HG03520 (cell line): ENCODE measurements around the gene DCUN1D2.
"Not testable (repeated sequence)": the region's sequence is repeated elsewhere in the genome, so short reads cannot be mapped to it uniquely, and the experiment has no call there.

Source experiments
- ATAC-seq: cut with Tn5 transposase; IDR thresholded peaks from one replicate; pipeline ENCODE4 v1.9.1; 2021; ENCODE audit warnings: mild to moderate bottlenecking, moderate library complexity; ENCODE audit not compliant: unreplicated experiment

Gene DCUN1D2

DNA sequence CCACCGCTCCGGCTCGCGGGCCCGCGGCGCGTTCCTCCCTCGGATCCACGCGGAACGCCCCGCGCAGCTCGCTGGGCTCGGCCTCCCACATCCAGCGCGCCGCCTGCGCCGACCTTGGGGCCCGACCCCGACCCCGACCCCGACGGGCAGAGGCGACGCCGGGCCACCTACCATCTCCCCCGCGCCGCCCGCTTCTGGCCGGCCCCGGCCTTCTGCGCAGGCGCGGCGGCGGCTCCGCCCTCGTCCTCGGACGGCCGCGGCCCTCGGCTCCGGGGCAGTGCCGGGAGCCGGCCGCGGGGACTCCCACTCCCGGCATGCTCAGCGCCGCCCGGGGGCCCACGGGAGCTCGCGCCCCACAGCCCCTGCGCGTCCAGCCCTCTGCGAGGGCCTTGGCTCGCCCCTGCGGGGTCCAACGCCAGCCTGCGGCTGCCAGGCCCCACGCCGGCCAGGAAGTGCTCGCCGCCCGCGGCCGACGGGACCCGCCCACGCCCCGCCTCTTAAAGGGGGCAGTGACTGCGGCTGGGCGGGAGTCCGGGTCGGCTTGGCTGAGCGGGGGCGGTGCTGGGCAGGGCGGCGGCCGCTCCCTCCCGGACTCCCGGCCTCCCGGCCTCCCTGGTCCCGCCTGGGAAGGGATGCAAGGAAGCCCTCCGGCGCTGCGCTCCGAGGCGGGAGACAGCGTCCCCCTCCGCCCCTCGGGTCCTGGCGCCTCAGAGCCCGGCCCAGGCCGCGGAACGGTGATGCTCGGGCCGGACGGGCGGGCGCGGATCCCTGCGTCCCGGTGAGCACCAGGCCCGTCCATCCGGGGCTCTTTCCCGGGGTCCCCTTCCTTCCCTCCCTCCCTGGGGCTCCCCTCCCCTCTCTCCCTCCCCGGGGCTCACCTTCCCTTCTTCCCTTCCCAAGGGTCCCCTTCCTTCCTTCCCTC, at the start of gene DCUN1D2:
TSS of gene DCUN1D2 (minus strand) at position 216 of the 922 bp plus-strand sequence. CDS start at position 174, 42 bp downstream.
- ATAC-seq: peak; percentile 67

DNA sequence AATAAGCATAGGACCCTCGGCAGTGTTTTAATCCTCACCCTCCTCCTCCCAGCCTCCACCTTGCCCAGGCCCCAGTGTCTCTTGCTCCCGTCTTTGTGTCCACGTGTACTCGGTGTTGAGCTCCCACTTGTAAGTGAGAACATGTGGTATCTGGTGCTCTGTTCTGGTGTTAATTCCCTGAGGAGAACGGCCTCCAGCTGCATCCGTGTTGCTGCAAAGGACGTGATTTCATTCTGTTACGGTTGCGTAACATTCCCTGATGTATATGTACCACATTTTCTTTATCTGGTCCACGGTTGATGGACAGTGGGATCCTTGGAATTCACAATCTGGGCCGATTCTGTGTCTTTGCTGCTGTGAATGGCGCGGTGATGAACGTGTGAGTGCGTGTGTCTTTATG, 49.3 kb upstream of the DCUN1D2 start:
- no peak for ATAC-seq

- no peak for ATAC-seq
Measured at GRCh38 chr13:113539176-113539575, 48.7 kb upstream of the DCUN1D2 start.

- ATAC-seq: no peak
Measured at GRCh38 chr13:113538689-113539058, 48.2 kb upstream of the DCUN1D2 start.

DNA sequence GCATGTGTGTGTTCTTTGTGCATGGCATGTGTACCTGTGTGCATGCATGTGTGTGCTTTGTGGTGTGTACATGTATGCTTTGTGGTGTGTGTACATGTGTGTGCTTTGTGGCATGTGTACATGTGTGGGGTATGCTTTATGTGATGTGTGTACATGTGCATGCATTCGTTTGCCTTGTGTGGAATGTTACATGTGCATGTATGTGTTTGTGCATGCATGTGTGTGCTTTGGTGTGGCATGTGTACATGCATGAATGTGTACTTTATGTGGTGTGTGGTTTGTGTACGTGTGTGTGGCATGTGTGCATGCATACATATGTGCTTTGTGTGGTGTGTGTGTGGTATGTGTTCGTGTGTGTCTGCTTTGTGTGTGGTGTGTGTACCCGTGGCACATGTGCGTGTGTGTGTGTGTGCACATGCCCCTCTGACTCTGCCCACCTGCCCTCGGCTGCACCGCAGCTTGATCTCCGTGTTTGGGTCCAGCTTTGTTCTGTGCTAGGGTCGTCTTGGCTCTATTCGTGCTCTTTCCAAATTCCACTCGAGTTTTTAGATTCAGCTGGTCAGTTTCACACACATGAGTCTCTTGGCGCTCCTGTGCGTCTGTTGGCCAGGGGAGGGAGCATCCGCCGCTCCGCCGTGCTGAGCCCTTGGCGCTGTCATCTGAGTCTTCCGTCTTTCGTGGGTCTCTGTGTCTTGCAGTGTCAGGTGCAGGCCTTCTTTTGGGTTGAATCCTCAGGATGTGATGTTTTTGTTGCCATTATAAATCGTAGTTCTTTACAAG, 47.6 kb upstream of the DCUN1D2 start:
- ATAC-seq: no peak

- no peak for ATAC-seq
Measured at GRCh38 chr13:113537205-113537604, 46.7 kb upstream of the DCUN1D2 start.

GRCh38 chr13:113536461-113537110, 46.1 kb upstream of the DCUN1D2 start:
- ATAC-seq: no peak

DNA sequence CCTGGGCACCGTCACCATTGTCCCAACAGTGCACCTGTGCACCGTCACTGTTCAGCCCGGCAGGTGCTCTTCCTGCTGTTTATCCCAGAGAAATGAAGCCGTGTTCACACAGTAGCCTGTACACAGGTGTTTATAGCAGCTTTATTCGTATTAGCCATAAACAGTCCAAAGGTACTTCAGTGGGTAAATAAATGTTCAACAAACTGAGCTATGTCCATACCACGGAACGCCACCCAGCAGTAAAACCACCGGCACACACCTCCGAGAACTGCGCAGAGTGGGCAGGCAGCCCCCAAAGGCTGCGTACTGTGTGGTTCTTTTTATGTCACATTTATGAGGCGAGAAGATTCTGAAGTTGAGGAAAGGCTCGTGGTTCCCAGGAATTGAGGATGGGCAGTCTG, 44.9 kb upstream of the DCUN1D2 start:
- ATAC-seq: no peak

DNA sequence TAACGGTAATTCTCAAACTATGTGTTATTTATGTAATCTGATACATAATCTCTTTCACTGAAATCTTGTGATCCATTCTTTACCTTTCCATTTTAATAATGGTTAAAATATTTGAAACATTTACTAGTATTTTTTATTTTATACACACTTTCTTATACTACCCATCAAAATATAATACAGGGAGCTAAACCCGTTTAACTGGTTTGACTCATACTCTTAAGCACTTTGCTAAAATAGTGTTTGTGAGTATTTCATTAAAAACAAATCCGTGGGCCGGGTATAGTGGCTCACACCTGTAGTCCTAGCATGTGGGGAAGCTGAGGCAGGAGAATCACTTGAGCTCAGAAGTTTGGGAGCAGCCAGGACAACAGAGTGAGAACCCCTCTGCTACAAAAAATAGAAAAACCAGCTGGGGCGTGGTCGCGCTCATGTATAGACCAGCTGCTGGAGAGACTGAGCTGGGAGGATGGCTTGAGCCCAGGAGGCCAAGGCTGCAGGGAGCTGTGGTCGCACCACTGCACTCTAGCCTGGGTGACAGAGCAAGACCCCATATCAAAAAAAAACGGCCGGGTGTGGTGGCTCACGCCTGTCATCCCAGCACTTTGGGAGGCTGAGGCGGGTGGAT, 43.8 kb upstream of the DCUN1D2 start:
- ATAC-seq: no peak

GRCh38 chr13:113533161-113533840, 42.8 kb upstream of the DCUN1D2 start:
- ATAC-seq: no peak

DNA sequence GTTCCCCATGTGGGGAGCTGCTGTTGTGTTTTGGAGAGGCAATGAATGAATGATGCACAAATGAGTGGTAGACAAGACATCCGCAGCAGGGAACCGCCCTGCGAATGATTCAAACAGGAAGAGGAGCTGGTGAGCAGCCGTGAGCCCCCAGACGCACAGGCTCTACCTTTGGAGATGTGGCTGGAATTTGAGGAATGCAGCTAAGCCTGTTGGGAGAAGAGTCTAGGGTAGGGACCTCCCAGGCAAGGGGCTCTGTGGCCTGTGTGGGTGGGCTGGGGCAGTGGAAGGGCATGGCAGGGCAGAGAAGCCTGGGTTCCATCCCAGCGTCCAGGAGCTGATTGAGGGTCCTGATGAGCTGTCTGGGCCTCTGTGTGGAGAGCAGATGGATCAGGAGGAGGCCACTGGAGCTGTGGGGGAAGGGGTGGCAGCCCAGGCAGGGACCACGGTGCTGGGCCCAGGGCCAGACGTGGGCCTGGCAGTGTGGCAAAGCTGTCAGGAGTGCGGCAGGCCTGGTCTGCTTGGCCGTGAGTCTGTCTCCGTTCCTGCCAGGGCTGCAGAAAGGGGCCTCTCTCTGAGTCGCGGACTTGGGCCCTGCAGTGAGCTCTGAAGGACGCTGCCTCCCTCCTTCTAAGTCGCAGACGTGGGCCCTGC, 41.8 kb upstream of the DCUN1D2 start:
- ATAC-seq: no peak

- ATAC-seq: no peak
Measured at GRCh38 chr13:113531041-113531873, 40.7 kb upstream of the DCUN1D2 start.

- ATAC-seq: no peak
Measured at GRCh38 chr13:113528813-113529180, 38.3 kb upstream of the DCUN1D2 start.

DNA sequence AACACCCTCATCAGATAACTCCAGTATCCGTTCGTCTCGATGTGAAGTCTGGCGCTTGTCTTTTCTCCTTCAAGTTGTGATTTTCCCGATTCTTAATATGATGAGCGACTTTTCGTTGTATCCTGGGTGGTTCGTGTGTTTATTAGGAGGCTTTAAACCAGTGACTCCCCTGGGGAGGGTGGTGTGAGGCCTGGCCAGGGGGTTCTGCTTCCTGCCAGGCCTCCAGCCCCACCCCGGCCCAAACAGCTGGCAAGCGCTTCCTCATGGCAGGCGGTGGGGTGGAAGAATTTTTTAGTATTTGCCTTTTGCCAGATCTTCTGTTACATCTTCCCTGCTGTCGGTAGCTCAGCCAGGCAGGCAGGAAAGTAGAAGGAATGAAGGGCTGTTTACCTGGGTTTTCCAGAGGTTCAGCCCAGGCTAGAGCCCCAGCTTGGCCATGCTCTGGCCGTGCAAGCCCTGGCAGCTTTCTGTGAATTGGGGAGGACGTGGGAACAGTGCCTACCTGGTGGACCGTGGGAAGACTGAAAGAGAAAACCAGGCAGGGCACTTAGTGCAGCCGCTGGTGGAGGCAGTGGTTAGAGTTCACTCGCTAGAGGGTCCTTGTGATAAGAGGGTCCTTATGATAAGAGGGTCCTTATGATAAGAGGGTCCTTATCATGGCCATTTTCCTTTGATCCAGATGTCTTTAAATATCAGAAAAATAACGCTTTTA, 37.7 kb upstream of the DCUN1D2 start:
- no peak for ATAC-seq

DNA sequence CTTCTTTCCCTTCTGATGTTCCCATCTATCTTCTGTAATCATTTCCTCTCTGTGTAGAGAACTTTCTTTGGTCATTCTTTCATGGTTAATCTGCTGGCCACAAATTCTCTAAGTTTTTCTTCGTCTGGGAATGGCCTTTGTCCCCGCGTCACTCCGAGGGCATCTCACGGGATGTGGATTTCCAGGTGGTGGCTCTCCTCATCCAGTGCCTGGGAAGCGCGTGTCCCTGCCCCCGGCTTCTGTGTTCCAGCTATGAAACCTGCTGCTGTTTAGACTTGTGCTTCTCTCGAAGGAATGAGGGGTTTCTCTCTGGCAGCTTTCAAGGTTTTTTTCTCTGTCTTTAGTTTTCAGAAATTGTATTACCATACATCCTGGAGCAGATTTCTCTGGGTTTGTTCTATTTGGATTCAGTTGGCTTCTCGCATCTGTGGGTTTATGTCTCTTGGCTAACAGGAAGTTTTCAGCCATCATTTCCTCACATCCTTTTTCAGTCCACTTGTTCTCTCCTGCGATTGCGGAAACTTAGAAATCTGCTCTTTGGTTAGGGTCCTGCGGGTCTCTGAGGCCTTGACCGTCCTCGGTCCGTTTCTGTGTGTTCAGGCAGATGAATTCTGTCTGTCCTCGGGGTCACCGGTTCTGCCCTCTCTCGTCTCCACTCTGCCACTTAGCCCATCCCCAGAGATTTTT, 36.9 kb upstream of the DCUN1D2 start:
- ATAC-seq: no peak

- no peak for ATAC-seq
Measured at GRCh38 chr13:113526466-113527220, 36.1 kb upstream of the DCUN1D2 start.

DNA sequence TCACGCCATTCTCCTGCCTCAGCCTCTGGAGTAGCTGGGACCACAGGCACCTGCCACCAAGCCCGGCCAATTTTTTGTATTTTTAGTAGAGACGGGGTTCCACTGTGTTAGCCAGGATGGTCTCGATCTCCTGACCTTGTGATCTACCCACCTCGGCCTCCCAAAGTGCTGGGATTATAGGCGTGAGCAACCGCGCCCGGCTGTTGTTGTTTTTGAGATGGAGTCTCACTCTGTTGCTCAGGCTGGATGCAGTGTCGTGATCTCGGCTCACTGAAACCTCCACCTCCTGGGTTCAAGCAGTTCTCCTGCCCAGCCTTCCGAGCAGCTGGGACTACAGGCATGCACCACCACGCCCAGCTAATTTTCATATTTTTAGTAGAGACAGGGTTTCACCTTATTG, 31.9 kb upstream of the DCUN1D2 start:
- ATAC-seq: not testable (repeated sequence)
